ENCODE measurements around the gene MBNL2. TPM values are rescaled to one million over a fixed set of nuclear protein-coding genes. Genes with fewer than 3 reads are reported as not detected.

MBNL2 gene
- total and polyA plus RNA-seq, 8 donors = 75.9 to 105 (median 90.5) TPM

- ATAC-seq = no peak
- no peaks in the 10 kb centered on the region for H3K36me3 ChIP-seq
- no peaks in the 10 kb centered on the region for H3K27me3 ChIP-seq
- H3K4me1 ChIP-seq = no peaks in the 10 kb centered on the region
- no peak overlapping the region for H3K27ac ChIP-seq
- no peak for DNase-seq
- intact Hi-C loops (cut with DNase I) = no loop called here
- H3K4me3 ChIP-seq = no peak overlapping the region
- no peak for TF ChIP-seq CTCF (IDR thresholded peaks at IDR 0.05)
- no peaks in the 10 kb centered on the region for H3K9me3 ChIP-seq
These were observed 182.0 kb downstream of the MBNL2 start for GRCh38 chr13:97403893-97404750.

GRCh38 chr13:97407540-97407939 is 185.4 kb downstream of the MBNL2 start:
- Histone ChIP-seq H3K4me3 (no peak overlapping the region), H3K9me3 (no peaks in the 10 kb centered on the region), H3K27me3 (no peaks in the 10 kb centered on the region), H3K4me1 (no peaks in the 10 kb centered on the region), H3K27ac (no peak overlapping the region), H3K36me3 (no peaks in the 10 kb centered on the region)
- DNase-seq (no peak), ATAC-seq (no peak)
- no peak for TF ChIP-seq CTCF (IDR thresholded peaks at IDR 0.05)
- intact Hi-C loops (cut with DNase I) = no loop called here

- DNase-seq (no peak), ATAC-seq (no peak)
- Histone ChIP-seq H3K27me3 (no peaks in the 10 kb centered on the region), H3K4me1 (no peaks in the 10 kb centered on the region), H3K9me3 (no peaks in the 10 kb centered on the region), H3K36me3 (no peaks in the 10 kb centered on the region), H3K4me3 (no peak overlapping the region), H3K27ac (no peak overlapping the region)
- intact Hi-C loops (cut with DNase I) = no loop called here
- TF ChIP-seq CTCF (IDR thresholded peaks at IDR 0.05) = no peak
These were observed 186.8 kb downstream of the MBNL2 start for GRCh38 chr13:97408938-97409337.

- H3K27me3 ChIP-seq = no peaks in the 10 kb centered on the region
- H3K36me3 ChIP-seq = no peaks in the 10 kb centered on the region
- no peak for TF ChIP-seq CTCF (IDR thresholded peaks at IDR 0.05)
- no peaks in the 10 kb centered on the region for H3K9me3 ChIP-seq
- intact Hi-C loops (cut with DNase I) = no loop called here
- DNase-seq (no peak), ATAC-seq (no peak)
- H3K4me1 ChIP-seq = no peaks in the 10 kb centered on the region
- no peak overlapping the region for H3K27ac ChIP-seq
- H3K4me3 ChIP-seq = no peak overlapping the region
These were observed 189.9 kb downstream of the MBNL2 start for GRCh38 chr13:97411984-97412383.

- no peak overlapping the region for H3K27ac ChIP-seq
- H3K4me3 ChIP-seq = no peak overlapping the region
- H3K27me3 ChIP-seq = no peaks in the 10 kb centered on the region
- no peaks in the 10 kb centered on the region for H3K36me3 ChIP-seq
- TF ChIP-seq CTCF (IDR thresholded peaks at IDR 0.05) = no peak
- ATAC-seq (no peak), DNase-seq (no peak)
- intact Hi-C loops (cut with DNase I) = no loop called here
- no peaks in the 10 kb centered on the region for H3K4me1 ChIP-seq
- H3K9me3 ChIP-seq = no peaks in the 10 kb centered on the region
These were observed 191.6 kb downstream of the MBNL2 start for GRCh38 chr13:97413694-97414093.
